NCI-H2196 (cell line): Measurements from ENCODE around the gene HOXA6.

ENCODE experiments used
- DNase-seq: peaks from one replicate; lab custom pipeline; 2025; ENCODE audit not compliant: unreplicated experiment; lab: John Stamatoyannopoulos, UW

Gene HOXA6

GRCh38 chr7:27112361-27112760 lies 35.2 kb downstream of the HOXA6 start:
- no peak for DNase-seq

GRCh38 chr7:27111751-27112277 lies 35.8 kb downstream of the HOXA6 start:
- DNase-seq = no peak

GRCh38 chr7:27111042-27111750 lies 36.4 kb downstream of the HOXA6 start:
- DNase-seq = no peak

- DNase-seq = no peak
Measured at GRCh38 chr7:27110186-27111031, 37.2 kb downstream of the HOXA6 start.

- no peak for DNase-seq
Measured at GRCh38 chr7:27109466-27110185, 37.9 kb downstream of the HOXA6 start.

GRCh38 chr7:27108390-27109127 lies 39.0 kb downstream of the HOXA6 start:
- no peak for DNase-seq

GRCh38 chr7:27107391-27108381 lies 39.9 kb downstream of the HOXA6 start:
- no peak for DNase-seq

- no peak for DNase-seq
Measured at GRCh38 chr7:27106901-27107240, 40.7 kb downstream of the HOXA6 start.

GRCh38 chr7:27106181-27106900 lies 41.2 kb downstream of the HOXA6 start:
- DNase-seq = no peak

GRCh38 chr7:27105301-27106031 lies 42.1 kb downstream of the HOXA6 start:
- DNase-seq = no peak

- DNase-seq = no peak
Measured at GRCh38 chr7:27104341-27105058, 43.1 kb downstream of the HOXA6 start.

- DNase-seq = no peak
Measured at GRCh38 chr7:27103489-27104226, 43.9 kb downstream of the HOXA6 start.

GRCh38 chr7:27102581-27103442 lies 44.8 kb downstream of the HOXA6 start, which contains the start of gene HOXA2:
HOXA2 (minus strand) TSS chr7:27102683; CDS start chr7:27102500, 183 bp downstream.
- DNase-seq = no peak

- DNase-seq = no peak
Measured at GRCh38 chr7:27101957-27102580, 45.5 kb downstream of the HOXA6 start.

GRCh38 chr7:27101171-27101956 lies 46.2 kb downstream of the HOXA6 start:
- no peak for DNase-seq
